GM21723 (cell line): ENCODE results near the gene ATF5.

Source experiments
- ATAC-seq: cut with Tn5 transposase; IDR thresholded peaks from one replicate; pipeline ENCODE4 v1.9.1; 2021; ENCODE audit warnings: mild to moderate bottlenecking, moderate library complexity; ENCODE audit not compliant: unreplicated experiment

ATF5 gene

GRCh38 chr19:49929121-49929610, at the start of gene ATF5, which contains the start of gene NUP62:
Gene ATF5, plus strand, starts transcription at chr19:49929205. Its CDS starts 1,646 bp downstream, at chr19:49930851.
Gene NUP62, minus strand, starts transcription at chr19:49929504. Its CDS starts 19,697 bp downstream, at chr19:49909807.
- peak; percentile 43 for ATAC-seq

- no peak for ATAC-seq
Measured at GRCh38 chr19:49879243-49879963, 49.6 kb upstream of the ATF5 start.

- no peak for ATAC-seq
Measured at GRCh38 chr19:49880162-49880869, 48.7 kb upstream of the ATF5 start.

GRCh38 chr19:49881186-49881585, 47.8 kb upstream of the ATF5 start:
- ATAC-seq: no peak

GRCh38 chr19:49881672-49882394, 47.2 kb upstream of the ATF5 start:
- no peak for ATAC-seq

GRCh38 chr19:49882643-49883042, 46.4 kb upstream of the ATF5 start:
- no peak for ATAC-seq

GRCh38 chr19:49883094-49883493, 45.9 kb upstream of the ATF5 start:
- no peak for ATAC-seq

- no peak for ATAC-seq
Measured at GRCh38 chr19:49884109-49884508, 44.9 kb upstream of the ATF5 start.

GRCh38 chr19:49884760-49885159, 44.2 kb upstream of the ATF5 start:
- no peak for ATAC-seq

- no peak for ATAC-seq
Measured at GRCh38 chr19:49887037-49887664, 41.9 kb upstream of the ATF5 start.

GRCh38 chr19:49887665-49888509, 41.1 kb upstream of the ATF5 start:
- no peak for ATAC-seq

GRCh38 chr19:49888510-49888824, 40.5 kb upstream of the ATF5 start:
- ATAC-seq: no peak

GRCh38 chr19:49889038-49889686, 39.8 kb upstream of the ATF5 start:
- no peak for ATAC-seq

GRCh38 chr19:49889687-49890348, 39.2 kb upstream of the ATF5 start:
- no peak for ATAC-seq

- no peak for ATAC-seq
Measured at GRCh38 chr19:49890349-49891311, 38.4 kb upstream of the ATF5 start.

GRCh38 chr19:49891393-49891792, 37.6 kb upstream of the ATF5 start:
- no peak for ATAC-seq

GRCh38 chr19:49892716-49893115, 36.3 kb upstream of the ATF5 start:
- ATAC-seq: no peak

GRCh38 chr19:49894011-49894664, 34.9 kb upstream of the ATF5 start:
- ATAC-seq: no peak
